ENCODE measurements around the gene SLC35C1.
A peak's percentile ranks its signal among the peaks of the same experiment; 100 is the strongest.
"Not testable (repeated sequence)": the region's sequence is repeated elsewhere in the genome, so short reads cannot be mapped to it uniquely, and the experiment has no call there.

The SLC35C1 gene

GRCh38 chr11:45820211-45820857 is 15.4 kb downstream of the SLC35C1 start:
- H3K36me3 ChIP-seq (ENCODE audit: control insufficient read depth, insufficient read depth, low read length) = no peaks in the 10 kb centered on the region
- no peak overlapping the region for H3K4me3 ChIP-seq (ENCODE audit: low read length)
- no peak overlapping the region for H3K27ac ChIP-seq (ENCODE audit: low read depth, low read length)
- H3K27me3 ChIP-seq (ENCODE audit: control insufficient read depth, insufficient read depth, low read length) = no peaks in the 10 kb centered on the region
- no peak overlapping the region for H3K9ac ChIP-seq (ENCODE audit: low read length)
- H3K4me1 ChIP-seq (ENCODE audit: control insufficient read depth, insufficient read depth, low read length) = no peaks in the 10 kb centered on the region

GRCh38 chr11:45826492-45826891 is 21.5 kb downstream of the SLC35C1 start:
- H3K36me3 ChIP-seq (ENCODE audit: control insufficient read depth, insufficient read depth, low read length); H3K27me3 ChIP-seq (ENCODE audit: control insufficient read depth, insufficient read depth, low read length); H3K4me1 ChIP-seq (ENCODE audit: control insufficient read depth, insufficient read depth, low read length); H3K9ac ChIP-seq (ENCODE audit: low read length); H3K4me3 ChIP-seq (ENCODE audit: low read length); H3K27ac ChIP-seq (ENCODE audit: low read depth, low read length): not testable (repeated sequence)

- Histone ChIP-seq H3K27me3 (ENCODE audit: control insufficient read depth, insufficient read depth, low read length) (no peaks in the 10 kb centered on the region), H3K36me3 (ENCODE audit: control insufficient read depth, insufficient read depth, low read length) (no peaks in the 10 kb centered on the region), H3K4me1 (ENCODE audit: control insufficient read depth, insufficient read depth, low read length) (no peaks in the 10 kb centered on the region), H3K27ac (ENCODE audit: low read depth, low read length) (no peak overlapping the region), H3K4me3 (ENCODE audit: low read length) (no peak overlapping the region), H3K9ac (ENCODE audit: low read length) (no peak overlapping the region)
These were observed 22.2 kb downstream of the SLC35C1 start for GRCh38 chr11:45827123-45827522.

- H3K36me3 ChIP-seq (ENCODE audit: control insufficient read depth, insufficient read depth, low read length) = no peaks in the 10 kb centered on the region
- no peak overlapping the region for H3K27ac ChIP-seq (ENCODE audit: low read depth, low read length)
- H3K27me3 ChIP-seq (ENCODE audit: control insufficient read depth, insufficient read depth, low read length) = no peaks in the 10 kb centered on the region
- H3K4me1 ChIP-seq (ENCODE audit: control insufficient read depth, insufficient read depth, low read length) = no peaks in the 10 kb centered on the region
- no peak overlapping the region for H3K9ac ChIP-seq (ENCODE audit: low read length)
- no peak overlapping the region for H3K4me3 ChIP-seq (ENCODE audit: low read length)
These were observed 24.0 kb downstream of the SLC35C1 start for GRCh38 chr11:45828996-45829395.

GRCh38 chr11:45830596-45830995 is 25.6 kb downstream of the SLC35C1 start:
- Histone ChIP-seq H3K36me3 (ENCODE audit: control insufficient read depth, insufficient read depth, low read length) (no peaks in the 10 kb centered on the region), H3K27me3 (ENCODE audit: control insufficient read depth, insufficient read depth, low read length) (no peaks in the 10 kb centered on the region)

GRCh38 chr11:45832811-45833441 is 28.0 kb downstream of the SLC35C1 start:
- no peaks in the 10 kb centered on the region for H3K27me3 ChIP-seq (ENCODE audit: control insufficient read depth, insufficient read depth, low read length)
- H3K36me3 ChIP-seq (ENCODE audit: control insufficient read depth, insufficient read depth, low read length) = no peaks in the 10 kb centered on the region
- H3K4me1 ChIP-seq (ENCODE audit: control insufficient read depth, insufficient read depth, low read length) = no peaks in the 10 kb centered on the region
- H3K4me3 ChIP-seq (ENCODE audit: low read length) = no peak overlapping the region
- no peak overlapping the region for H3K27ac ChIP-seq (ENCODE audit: low read depth, low read length)
- H3K9ac ChIP-seq (ENCODE audit: low read length) = no peak overlapping the region

More at GRCh38 chr11:45830596-45830995, 25.6 kb downstream of the SLC35C1 start:
- no peak overlapping the region for H3K27ac ChIP-seq (ENCODE audit: low read depth, low read length)
- H3K4me1 ChIP-seq (ENCODE audit: control insufficient read depth, insufficient read depth, low read length) = no peaks in the 10 kb centered on the region
- no peak overlapping the region for H3K4me3 ChIP-seq (ENCODE audit: low read length)
- H3K9ac ChIP-seq (ENCODE audit: low read length) = no peak overlapping the region

- no peak overlapping the region for H3K27ac ChIP-seq (ENCODE audit: low read depth, low read length)
- H3K36me3 ChIP-seq (ENCODE audit: control insufficient read depth, insufficient read depth, low read length) = no peaks in the 10 kb centered on the region
- no peak overlapping the region for H3K9ac ChIP-seq (ENCODE audit: low read length)
- H3K27me3 ChIP-seq (ENCODE audit: control insufficient read depth, insufficient read depth, low read length) = no peaks in the 10 kb centered on the region
- no peaks in the 10 kb centered on the region for H3K4me1 ChIP-seq (ENCODE audit: control insufficient read depth, insufficient read depth, low read length)
- no peak overlapping the region for H3K4me3 ChIP-seq (ENCODE audit: low read length)
These were observed 28.8 kb downstream of the SLC35C1 start for GRCh38 chr11:45833761-45834160.

- Histone ChIP-seq H3K9ac (ENCODE audit: low read length) (no peak overlapping the region), H3K4me1 (ENCODE audit: control insufficient read depth, insufficient read depth, low read length) (no peaks in the 10 kb centered on the region), H3K27me3 (ENCODE audit: control insufficient read depth, insufficient read depth, low read length) (no peaks in the 10 kb centered on the region), H3K27ac (ENCODE audit: low read depth, low read length) (no peak overlapping the region), H3K4me3 (ENCODE audit: low read length) (no peak overlapping the region), H3K36me3 (ENCODE audit: control insufficient read depth, insufficient read depth, low read length) (no peaks in the 10 kb centered on the region)
These were observed 29.4 kb downstream of the SLC35C1 start for GRCh38 chr11:45834298-45834756.

GRCh38 chr11:45839204-45839603 is 34.3 kb downstream of the SLC35C1 start:
- Histone ChIP-seq H3K27ac (ENCODE audit: low read depth, low read length) (no peak overlapping the region), H3K9ac (ENCODE audit: low read length) (no peak overlapping the region), H3K4me3 (ENCODE audit: low read length) (no peak overlapping the region), H3K4me1 (ENCODE audit: control insufficient read depth, insufficient read depth, low read length) (peaks cover 7% of the 10 kb centered on the region), H3K36me3 (ENCODE audit: control insufficient read depth, insufficient read depth, low read length) (no peaks in the 10 kb centered on the region), H3K27me3 (ENCODE audit: control insufficient read depth, insufficient read depth, low read length) (no peaks in the 10 kb centered on the region)

GRCh38 chr11:45840251-45840650 is 35.3 kb downstream of the SLC35C1 start:
- H3K36me3 ChIP-seq (ENCODE audit: control insufficient read depth, insufficient read depth, low read length); H3K4me3 ChIP-seq (ENCODE audit: low read length); H3K27me3 ChIP-seq (ENCODE audit: control insufficient read depth, insufficient read depth, low read length); H3K27ac ChIP-seq (ENCODE audit: low read depth, low read length); H3K4me1 ChIP-seq (ENCODE audit: control insufficient read depth, insufficient read depth, low read length); H3K9ac ChIP-seq (ENCODE audit: low read length): not testable (repeated sequence)

- H3K4me1 ChIP-seq (ENCODE audit: control insufficient read depth, insufficient read depth, low read length) = peaks cover 13% of the 10 kb centered on the region
- peak overlapping the region; percentile 76 for H3K27ac ChIP-seq (ENCODE audit: low read depth, low read length)
- H3K9ac ChIP-seq (ENCODE audit: low read length) = peak overlapping the region; percentile 5
- no peaks in the 10 kb centered on the region for H3K27me3 ChIP-seq (ENCODE audit: control insufficient read depth, insufficient read depth, low read length)
- peak overlapping the region; percentile 44 for H3K4me3 ChIP-seq (ENCODE audit: low read length)
- H3K36me3 ChIP-seq (ENCODE audit: control insufficient read depth, insufficient read depth, low read length) = no peaks in the 10 kb centered on the region
These were observed 38.4 kb downstream of the SLC35C1 start for GRCh38 chr11:45843158-45843924.

GRCh38 chr11:45844822-45845578 is 40.1 kb downstream of the SLC35C1 start:
- Histone ChIP-seq H3K4me1 (ENCODE audit: control insufficient read depth, insufficient read depth, low read length) (peaks cover 13% of the 10 kb centered on the region), H3K4me3 (ENCODE audit: low read length) (no peak overlapping the region), H3K27me3 (ENCODE audit: control insufficient read depth, insufficient read depth, low read length) (no peaks in the 10 kb centered on the region), H3K27ac (ENCODE audit: low read depth, low read length) (no peak overlapping the region), H3K9ac (ENCODE audit: low read length) (no peak overlapping the region), H3K36me3 (ENCODE audit: control insufficient read depth, insufficient read depth, low read length) (no peaks in the 10 kb centered on the region)

Data from rectal smooth muscle tissue (tissue), 1 donor.